Mesendoderm (in vitro differentiated cells): ENCODE measurements around the gene F2RL1.
A peak's percentile ranks its signal among the peaks of the same experiment; 100 is the strongest.
"Not testable (repeated sequence)": the region's sequence is repeated elsewhere in the genome, so short reads cannot be mapped to it uniquely, and the experiment has no call there.

ENCODE experiments used
- DNase-seq: peaks from one replicate; pipeline ENCODE4 v3.0.0; 2013
- H2AK5ac ChIP-seq: 2 replicates; pipeline ENCODE4 v1.6.1; 2013; ENCODE audit warnings: low read length, inconsistent platforms
- H2BK120ac ChIP-seq: 2 replicates; pipeline ENCODE4 v1.6.1; 2013; ENCODE audit warnings: low read depth, mild to moderate bottlenecking, low read length, moderate library complexity, mixed read lengths
- H2BK15ac ChIP-seq: replicated peaks from 2 replicates; pipeline ENCODE4 v1.6.1; 2013; ENCODE audit warnings: low read depth, mild to moderate bottlenecking, moderate library complexity
- H2BK5ac ChIP-seq: 2 replicates; pipeline ENCODE4 v1.6.1; 2013; ENCODE audit warnings: low read length, inconsistent platforms
- H3K18ac ChIP-seq: 2 replicates; pipeline ENCODE4 v1.6.1; 2013; ENCODE audit warnings: mild to moderate bottlenecking, low read length, mixed read lengths
- H3K23ac ChIP-seq: one replicate; pipeline ENCODE4 v1.6.1; 2013; ENCODE audit warnings: low read length
- H3K27ac ChIP-seq: 2 replicates; pipeline ENCODE4 v1.5.1; 2013; ENCODE audit warnings: low read depth, mild to moderate bottlenecking, inconsistent platforms, low read length, moderate library complexity
- H3K27me3 ChIP-seq: 2 replicates; pipeline ENCODE4 v1.6.1; 2013; ENCODE audit warnings: low read length, control low read depth, mild to moderate bottlenecking, inconsistent platforms; ENCODE audit not compliant: insufficient read depth, poor library complexity
- H3K36me3 ChIP-seq: 2 replicates; pipeline ENCODE4 v1.6.1; 2013; ENCODE audit warnings: low read length, inconsistent platforms; ENCODE audit not compliant: control insufficient read depth, insufficient read depth
- H3K4ac ChIP-seq: one replicate; pipeline ENCODE4 v1.6.1; 2013; ENCODE audit warnings: low read depth, mild to moderate bottlenecking, low read length, moderate library complexity
- H3K4me1 ChIP-seq: 2 replicates; pipeline ENCODE4 v1.6.1; 2013; ENCODE audit warnings: low read depth, low read length, inconsistent platforms; ENCODE audit not compliant: control insufficient read depth
- H3K4me2 ChIP-seq: 2 replicates; pipeline ENCODE4 v1.6.1; 2013; ENCODE audit warnings: low read length
- H3K4me3 ChIP-seq: 2 replicates; pipeline ENCODE4 v1.5.1; 2013; ENCODE audit warnings: mild to moderate bottlenecking, low read length
- H3K56ac ChIP-seq: one replicate; pipeline ENCODE4 v1.6.1; 2013; ENCODE audit warnings: low read length
- H3K79me1 ChIP-seq: 2 replicates; pipeline ENCODE4 v1.6.1; 2013; ENCODE audit warnings: low read length, inconsistent platforms
- H3K79me2 ChIP-seq: 2 replicates; pipeline ENCODE4 v1.6.1; 2013; ENCODE audit warnings: mild to moderate bottlenecking, low read length; ENCODE audit not compliant: control insufficient read depth, insufficient read depth
- H3K9ac ChIP-seq: 2 replicates; pipeline ENCODE4 v1.6.1; 2013; ENCODE audit warnings: low read length, inconsistent platforms
- H4K5ac ChIP-seq: one replicate; pipeline ENCODE4 v1.6.1; 2013; ENCODE audit warnings: low read length
- H4K8ac ChIP-seq: one replicate; pipeline ENCODE4 v1.6.1; 2013; ENCODE audit warnings: low read depth, mild to moderate bottlenecking, control low read depth, low read length, moderate library complexity
- WGBS: extraction: QIAGEN DNeasy Blood & Tissue Kit; methylation state at CpG from one replicate; pipeline ENCODE4 v1.1.7; 2013; ENCODE audit warnings: low lambda C conversion rate, missing lambda C conversion rate; ENCODE audit not compliant: insufficient coverage; ENCODE audit errors: extremely low coverage; 5-methylcytosine and 5-hydroxymethylcytosine counted together

The F2RL1 gene

GRCh38 chr5:76780616-76781015, 38.2 kb upstream of the F2RL1 start:
- not testable (repeated sequence) for H3K4me1 ChIP-seq, H2BK5ac ChIP-seq, DNase-seq, H3K79me2 ChIP-seq, H4K8ac ChIP-seq, H3K4me2 ChIP-seq, H3K4me3 ChIP-seq, H3K23ac ChIP-seq, H3K9ac ChIP-seq, H2BK120ac ChIP-seq, H3K4ac ChIP-seq, H2AK5ac ChIP-seq, H3K56ac ChIP-seq, H2BK15ac ChIP-seq, H3K36me3 ChIP-seq, H3K27ac ChIP-seq, H3K27me3 ChIP-seq, H3K18ac ChIP-seq, H4K5ac ChIP-seq, H3K79me1 ChIP-seq
- no CpG with 5 or more reads among the region's 4 CpGs for WGBS

GRCh38 chr5:76781775-76782174, 37.1 kb upstream of the F2RL1 start:
- H3K9ac ChIP-seq, result no peak overlapping the region
- H3K56ac ChIP-seq, result no peak overlapping the region
- no peak overlapping the region for H2BK5ac ChIP-seq
- H2AK5ac ChIP-seq, result no peak overlapping the region
- WGBS, result no CpG with 5 or more reads among the region's 10 CpGs
- no peak overlapping the region for H3K27ac ChIP-seq
- H3K79me1 ChIP-seq, result no peaks in the 10 kb centered on the region
- H3K18ac ChIP-seq, result no peak overlapping the region
- no peak overlapping the region for H3K4ac ChIP-seq
- no peak overlapping the region for H3K4me3 ChIP-seq
- no peaks in the 10 kb centered on the region for H3K36me3 ChIP-seq
- no peaks in the 10 kb centered on the region for H3K4me1 ChIP-seq
- no peaks in the 10 kb centered on the region for H3K27me3 ChIP-seq
- no peak overlapping the region for H3K4me2 ChIP-seq
- DNase-seq, result peak; percentile 42
- no peak overlapping the region for H4K5ac ChIP-seq
- no peaks in the 10 kb centered on the region for H3K79me2 ChIP-seq
- no peak overlapping the region for H2BK15ac ChIP-seq
- H3K23ac ChIP-seq, result no peak overlapping the region
- no peak overlapping the region for H4K8ac ChIP-seq
- H2BK120ac ChIP-seq, result no peak overlapping the region

- Histone ChIP-seq H2BK120ac (no peak overlapping the region), H3K36me3 (no peaks in the 10 kb centered on the region), H2BK5ac (no peak overlapping the region), H3K9ac (no peak overlapping the region), H3K18ac (no peak overlapping the region), H3K27me3 (no peaks in the 10 kb centered on the region), H3K79me2 (no peaks in the 10 kb centered on the region), H3K4me1 (no peaks in the 10 kb centered on the region), H3K4me2 (no peak overlapping the region), H2BK15ac (no peak overlapping the region), H3K27ac (no peak overlapping the region), H3K4ac (no peak overlapping the region), H3K56ac (no peak overlapping the region), H3K23ac (no peak overlapping the region), H3K4me3 (no peak overlapping the region), H2AK5ac (no peak overlapping the region), H3K79me1 (no peaks in the 10 kb centered on the region), H4K8ac (no peak overlapping the region), H4K5ac (no peak overlapping the region)
- DNase-seq, result no peak
- WGBS, result no CpG with 5 or more reads among the region's 3 CpGs
Measured at GRCh38 chr5:76782444-76782843, 36.4 kb upstream of the F2RL1 start.

- Histone ChIP-seq H3K79me1 (no peaks in the 10 kb centered on the region), H3K79me2 (no peaks in the 10 kb centered on the region), H3K4me1 (no peaks in the 10 kb centered on the region), H3K18ac (no peak overlapping the region), H2BK15ac (no peak overlapping the region), H3K36me3 (no peaks in the 10 kb centered on the region), H3K27ac (no peak overlapping the region), H2BK120ac (no peak overlapping the region), H3K23ac (no peak overlapping the region), H4K8ac (no peak overlapping the region), H3K27me3 (no peaks in the 10 kb centered on the region), H3K4me2 (no peak overlapping the region), H2AK5ac (no peak overlapping the region), H3K4ac (no peak overlapping the region), H3K56ac (no peak overlapping the region), H3K9ac (no peak overlapping the region), H4K5ac (no peak overlapping the region), H3K4me3 (no peak overlapping the region), H2BK5ac (no peak overlapping the region)
- DNase-seq, result no peak
- no CpG with 5 or more reads among the region's 2 CpGs for WGBS
Measured at GRCh38 chr5:76787237-76787636, 31.6 kb upstream of the F2RL1 start.

GRCh38 chr5:76788362-76788761, 30.5 kb upstream of the F2RL1 start:
- no peaks in the 10 kb centered on the region for H3K36me3 ChIP-seq
- H2BK120ac ChIP-seq, result no peak overlapping the region
- no peaks in the 10 kb centered on the region for H3K4me1 ChIP-seq
- no peak overlapping the region for H3K56ac ChIP-seq
- H3K9ac ChIP-seq, result no peak overlapping the region
- no peak for DNase-seq
- no peak overlapping the region for H3K18ac ChIP-seq
- no peak overlapping the region for H3K27ac ChIP-seq
- H2BK5ac ChIP-seq, result no peak overlapping the region
- H2AK5ac ChIP-seq, result no peak overlapping the region
- WGBS, result no CpG with 5 or more reads among the region's 6 CpGs
- H3K4ac ChIP-seq, result no peak overlapping the region
- H4K8ac ChIP-seq, result no peak overlapping the region
- H3K79me1 ChIP-seq, result no peaks in the 10 kb centered on the region
- no peak overlapping the region for H3K4me3 ChIP-seq
- H3K27me3 ChIP-seq, result no peaks in the 10 kb centered on the region
- H3K4me2 ChIP-seq, result no peak overlapping the region
- H3K79me2 ChIP-seq, result no peaks in the 10 kb centered on the region
- H2BK15ac ChIP-seq, result no peak overlapping the region
- no peak overlapping the region for H3K23ac ChIP-seq
- H4K5ac ChIP-seq, result no peak overlapping the region

- not testable (repeated sequence) for H3K4me2 ChIP-seq, H3K79me1 ChIP-seq, H3K9ac ChIP-seq, H3K23ac ChIP-seq, H2BK5ac ChIP-seq, H3K27me3 ChIP-seq, H3K36me3 ChIP-seq, H4K8ac ChIP-seq, H2BK15ac ChIP-seq, H3K4me3 ChIP-seq, H3K56ac ChIP-seq, H3K18ac ChIP-seq, H3K4ac ChIP-seq, H3K27ac ChIP-seq, H3K4me1 ChIP-seq, H2AK5ac ChIP-seq, H3K79me2 ChIP-seq, H4K5ac ChIP-seq, H2BK120ac ChIP-seq
- DNase-seq, result peak; percentile 35
- no CpG with 5 or more reads among the region's 10 CpGs for WGBS
Measured at GRCh38 chr5:76789275-76789674, 29.6 kb upstream of the F2RL1 start.
